Measurements from ENCODE around the gene LUZP4.

LUZP4 gene

GRCh38 chrX:115350711-115351381, 61.3 kb downstream of the LUZP4 start:
- H3K4me3 ChIP-seq (ENCODE audit: low read depth, low read length): no peak overlapping the region
- TF ChIP-seq CTCF (IDR thresholded peaks at IDR 0.05; ENCODE audit: borderline replicate concordance, insufficient read depth, low read depth, low read length): no peak

- H3K4me3 ChIP-seq (ENCODE audit: low read depth, low read length): no peak overlapping the region
- TF ChIP-seq CTCF (IDR thresholded peaks at IDR 0.05; ENCODE audit: borderline replicate concordance, insufficient read depth, low read depth, low read length): no peak
Observed at GRCh38 chrX:115356369-115356768, 66.9 kb downstream of the LUZP4 start.
